ENCODE results near the gene HRAS.

- TF ChIP-seq CTCF (IDR thresholded peaks at IDR 0.05) (no peak), POLR2A (IDR thresholded peaks at IDR 0.05) (no peak)
Observed at GRCh38 chr11:502288-503178, 32.8 kb downstream of the HRAS start.

Measured in esophagus squamous epithelium (tissue), 4 donors.